Measurements from ENCODE around the gene TMOD4. TPM values are rescaled to one million over a fixed set of nuclear protein-coding genes. Genes with fewer than 3 reads are reported as not detected.

Gene TMOD4
- total and polyA plus RNA-seq, 2 of the 13 experiments (the other 11 are each of a cell fraction or from before 2014, with no cell fraction given), result 0.66 TPM; not detected in 1

GRCh38 chr1:151198254-151199127, 22.7 kb upstream of the TMOD4 start, which contains the start of gene PIP5K1A:
PIP5K1A (plus strand) TSS chr1:151198552; CDS start chr1:151198997, 445 bp downstream.
- H3K9ac ChIP-seq (ENCODE audit: insufficient read depth, low read depth, low read length), result peak within 1 kb of the TSS; percentile 89
- peaks cover 34% of the 10 kb centered on the region for H3K4me1 ChIP-seq (ENCODE audit: insufficient read depth, low read length)
- H3K27ac ChIP-seq (ENCODE audit: extremely low read length, insufficient read depth, low read length), result peak within 1 kb of the TSS; percentile 93
- peaks cover 18% of the 10 kb centered on the region for H4K20me1 ChIP-seq (ENCODE audit: insufficient read depth, low read length)
- H2AFZ ChIP-seq (ENCODE audit: low read length), result no peak within 1 kb of the TSS
- H3K36me3 ChIP-seq (replicated peaks in 1 of 2; ENCODE audit: control insufficient read depth in 1 of 2, insufficient read depth in 2 of 2, low read length in 2 of 2), result peaks cover 3 to 14% of the 10 kb centered on the region in 2 experiments; a peak in 4 of 5 replicates
- peak within 1 kb of the TSS; percentile 87 to 95 (median 94) for H3K4me3 ChIP-seq (replicated peaks in 1 of 3; ENCODE audit: insufficient read depth in 1 of 3, low read depth in 2 of 3, low read length in 3 of 3)
- DNase-seq (ENCODE audit: low spot score), result peak; percentile 97
- ChIA-PET POLR2A (interaction anchor here (0.7 to 4.0 kb wide), 6 partner anchors 9 to 457 kb away, joined by 3 to 12 read pairs (median 5); partner anchors contain the start of genes LYSMD1, PI4KB, PSMD4 and SCNM1), CTCF (ENCODE audit: low intra/inter-chr PET ratio, low total read pairs) (no interaction called here)
- intact Hi-C loops (cut with micrococcal nuclease; ENCODE audit: unreplicated experiment), result loop anchor here (1.0 to 5.0 kb wide), 2 partner anchors 83 to 149 kb away; partner anchors contain the start of gene RFX5
- peak within 1 kb of the TSS; percentile 87 for H3K4me2 ChIP-seq (ENCODE audit: low read depth, low read length)
- peaks cover 45% of the 10 kb centered on the region for H3K79me2 ChIP-seq (ENCODE audit: insufficient read depth, low read length)
- TSS peak; percentile 62 for BruUV-seq (replicated peaks)
- no peaks in the 10 kb centered on the region for H3K9me3 ChIP-seq (ENCODE audit: low read length)
- in situ Hi-C loops (cut with HindIII; ENCODE audit: extremely low pct_ligation_motif_present, low pct_unique_long_range_greater_than_20kb), result no loop called here
- H3K27me3 ChIP-seq (ENCODE audit: control insufficient read depth in 1 of 2, insufficient read depth in 2 of 2, low read length in 2 of 2), result no peaks in the 10 kb centered on the region; a peak in 1 of 5 replicates
- under 1% methylated on average over 43 of the region's 60 CpGs for WGBS (ENCODE audit: low lambda C conversion rate)
- peak; percentile 87 for FAIRE-seq
- peak; percentile 76 for ATAC-seq
- TF ChIP-seq HOMEZ (CRISPR knock-in tag; IDR thresholded peaks at IDR 0.05; ENCODE audit: low read depth), result peak; percentile 68; the same call in 1 of the 2 replicates
- TF ChIP-seq TSC22D2 (CRISPR knock-in tag; IDR thresholded peaks at IDR 0.05; ENCODE audit: borderline replicate concordance), result no peak
- peak; percentile 33; the same call in 1 of the 2 replicates for TF ChIP-seq RCOR2 (CRISPR knock-in tag; IDR thresholded peaks at IDR 0.05)
- 0 out of 2 replicates have a peak, but pooled peaks have one; percentile 21 for TF ChIP-seq HBP1 (CRISPR knock-in tag; IDR thresholded peaks at IDR 0.05; ENCODE audit: low read depth)
- TF ChIP-seq, protein P1, sequence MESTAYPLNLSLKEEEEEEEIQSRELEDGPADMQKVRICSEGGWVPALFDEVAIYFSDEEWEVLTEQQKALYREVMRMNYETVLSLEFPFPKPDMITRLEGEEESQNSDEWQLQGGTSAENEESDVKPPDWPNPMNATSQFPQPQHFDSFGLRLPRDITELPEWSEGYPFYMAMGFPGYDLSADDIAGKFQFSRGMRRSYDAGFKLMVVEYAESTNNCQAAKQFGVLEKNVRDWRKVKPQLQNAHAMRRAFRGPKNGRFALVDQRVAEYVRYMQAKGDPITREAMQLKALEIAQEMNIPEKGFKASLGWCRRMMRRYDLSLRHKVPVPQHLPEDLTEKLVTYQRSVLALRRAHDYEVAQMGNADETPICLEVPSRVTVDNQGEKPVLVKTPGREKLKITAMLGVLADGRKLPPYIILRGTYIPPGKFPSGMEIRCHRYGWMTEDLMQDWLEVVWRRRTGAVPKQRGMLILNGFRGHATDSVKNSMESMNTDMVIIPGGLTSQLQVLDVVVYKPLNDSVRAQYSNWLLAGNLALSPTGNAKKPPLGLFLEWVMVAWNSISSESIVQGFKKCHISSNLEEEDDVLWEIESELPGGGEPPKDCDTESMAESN (CRISPR knock-in tag; conservative IDR thresholded peaks at IDR 0.05), result no peak; the same call in 1 of the 2 replicates
- no peak for TF ChIP-seq ZNF138 (CRISPR knock-in tag; IDR thresholded peaks at IDR 0.05; ENCODE audit: low read depth)
- peak; percentile 35; the same call in 1 of the 2 replicates for TF ChIP-seq ZNF296 (CRISPR knock-in tag; conservative IDR thresholded peaks at IDR 0.05)
- TF ChIP-seq ZNF136 (CRISPR knock-in tag; IDR thresholded peaks at IDR 0.05; ENCODE audit: low read depth), result 0 out of 2 replicates have a peak, but pooled peaks have one; percentile 31
- peak; percentile 45 for TF ChIP-seq SP4 (CRISPR knock-in tag; IDR thresholded peaks at IDR 0.05)
- TF ChIP-seq ZSCAN9 (CRISPR knock-in tag; IDR thresholded peaks at IDR 0.05; ENCODE audit: borderline replicate concordance), result 0 out of 2 replicates have a peak, but pooled peaks have one; percentile 19
- no peak for TF ChIP-seq GRHL1 (CRISPR knock-in tag; conservative IDR thresholded peaks at IDR 0.05)
- TF ChIP-seq HOXA3 (CRISPR knock-in tag; IDR thresholded peaks at IDR 0.05), result peak; percentile 79
- TF ChIP-seq ASH2L (IDR thresholded peaks at IDR 0.05; ENCODE audit: insufficient read length, low read depth, low read length), result peak; percentile 52
- 0 out of 2 replicates have a peak, but pooled peaks have one; percentile 19 for TF ChIP-seq ZNF788 (CRISPR knock-in tag; IDR thresholded peaks at IDR 0.05; ENCODE audit: borderline replicate concordance)
- TF ChIP-seq KAT8 (CRISPR knock-in tag; IDR thresholded peaks at IDR 0.05), result peak; percentile 59; the same call in 1 of the 2 replicates
- peak; percentile 19; the same call in 1 of the 2 replicates for TF ChIP-seq ZNF501 (CRISPR knock-in tag; IDR thresholded peaks at IDR 0.05)

All from HepG2 (cell line).